Measurements from ENCODE around the gene PLEKHN1. TPM values are rescaled to one million over a fixed set of nuclear protein-coding genes. Genes with fewer than 3 reads are reported as not detected.

PLEKHN1 gene
- total RNA-seq, 1 donor from 2014 or later = 0.39 TPM

DNA sequence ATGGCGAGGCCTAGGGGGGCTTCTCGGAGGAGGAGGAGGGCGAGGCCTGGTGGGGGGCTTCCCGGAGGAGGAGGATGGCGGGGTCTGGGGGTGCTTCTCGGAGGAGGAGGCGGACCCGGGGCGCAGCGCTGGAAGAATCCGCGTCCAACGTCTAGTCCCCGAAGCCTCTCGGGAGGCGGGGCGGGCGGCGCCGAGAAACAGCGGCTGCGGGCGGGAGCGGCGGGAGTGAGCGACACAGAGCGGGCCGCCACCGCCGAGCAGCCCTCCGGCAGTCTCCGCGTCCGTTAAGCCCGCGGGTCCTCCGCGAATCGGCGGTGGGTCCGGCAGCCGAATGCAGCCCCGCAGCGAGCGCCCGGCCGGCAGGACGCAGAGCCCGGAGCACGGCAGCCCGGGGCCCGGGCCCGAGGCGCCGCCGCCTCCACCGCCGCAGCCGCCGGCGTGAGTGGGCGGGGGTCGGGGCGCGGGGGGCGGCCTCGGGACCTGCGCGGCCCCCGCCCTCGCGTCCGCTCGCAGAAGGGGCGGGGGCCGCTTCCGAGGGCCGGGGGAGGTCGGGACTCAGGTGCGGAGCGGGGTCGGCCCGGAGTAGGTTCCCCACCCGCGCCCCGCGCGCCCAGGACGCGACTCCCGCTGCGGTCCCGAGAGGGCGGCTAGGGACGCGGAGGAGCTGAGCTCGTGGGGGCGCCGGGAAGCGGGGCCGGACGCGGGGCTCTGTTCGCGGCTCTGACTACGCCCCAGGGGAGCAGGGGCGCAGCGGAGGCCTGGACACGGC, 5.7 kb upstream of the PLEKHN1 start, which contains the start of gene KLHL17:
TSS of gene KLHL17 (plus strand) at position 222 of the 769 bp plus-strand sequence. CDS start at position 332, 110 bp downstream.
- DNase-seq (ENCODE audit: low spot score) = no peak

DNA sequence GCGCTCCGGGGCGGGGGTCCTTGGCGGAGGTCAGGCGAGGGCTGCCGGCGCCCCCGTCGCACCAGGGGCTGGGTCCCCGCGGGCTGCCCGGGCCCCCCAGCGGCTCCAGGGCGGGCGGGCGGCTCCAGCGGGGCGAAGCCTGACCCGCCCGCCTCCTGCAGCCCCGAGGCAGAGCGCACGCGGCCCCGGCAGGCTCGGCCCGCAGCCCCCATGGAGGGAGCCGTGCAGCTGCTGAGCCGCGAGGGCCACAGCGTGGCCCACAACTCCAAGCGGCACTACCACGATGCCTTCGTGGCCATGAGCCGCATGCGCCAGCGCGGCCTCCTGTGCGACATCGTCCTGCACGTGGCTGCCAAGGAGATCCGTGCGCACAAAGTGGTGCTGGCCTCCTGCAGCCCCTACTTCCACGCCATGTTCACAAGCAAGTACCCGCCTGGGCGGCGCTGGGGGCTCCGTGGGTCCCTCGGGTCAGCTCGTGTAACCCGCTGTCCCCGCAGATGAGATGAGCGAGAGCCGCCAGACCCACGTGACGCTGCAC, 5.1 kb upstream of the PLEKHN1 start:
- no peak for DNase-seq (ENCODE audit: low spot score)

DNA sequence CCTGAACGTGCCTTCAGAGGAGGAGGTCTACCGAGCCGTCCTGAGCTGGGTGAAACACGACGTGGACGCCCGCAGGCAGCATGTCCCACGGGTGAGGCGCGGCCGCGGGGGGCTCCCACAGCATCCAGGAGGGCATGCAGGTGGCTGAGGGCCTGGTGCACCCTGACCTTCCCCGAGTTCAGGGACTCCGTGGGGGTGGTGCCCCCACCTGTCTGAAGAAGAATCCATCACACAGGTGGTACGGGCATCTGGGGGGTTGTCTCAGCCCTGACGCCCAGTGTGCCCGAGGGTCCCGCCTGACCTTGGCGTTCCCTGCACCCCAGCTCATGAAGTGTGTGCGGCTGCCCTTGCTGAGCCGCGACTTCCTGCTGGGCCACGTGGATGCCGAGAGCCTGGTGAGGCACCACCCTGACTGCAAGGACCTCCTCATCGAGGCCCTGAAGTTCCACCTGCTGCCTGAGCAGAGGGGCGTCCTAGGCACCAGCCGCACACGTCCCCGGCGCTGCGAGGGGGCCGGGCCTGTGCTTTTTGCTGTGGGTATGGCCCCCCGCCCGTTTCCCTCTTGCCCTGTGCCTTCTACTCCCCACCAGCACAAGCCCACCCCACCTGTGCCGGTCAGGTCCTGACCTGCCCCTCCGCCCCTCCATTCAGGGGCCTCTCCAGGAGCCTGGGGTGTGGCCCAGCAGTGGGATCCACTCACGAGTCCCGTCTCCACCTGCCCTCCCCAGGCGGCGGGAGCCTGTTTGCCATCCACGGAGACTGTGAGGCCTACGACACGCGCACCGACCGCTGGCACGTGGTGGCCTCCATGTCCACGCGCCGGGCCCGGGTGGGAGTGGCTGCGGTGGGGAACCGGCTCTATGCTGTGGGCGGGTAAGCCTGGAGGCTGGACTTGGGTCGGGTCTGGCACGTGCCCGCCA, 3.6 kb upstream of the PLEKHN1 start:
- no peak for DNase-seq (ENCODE audit: low spot score)

- DNase-seq (ENCODE audit: low spot score) = no peak
Observed at GRCh38 chr1:963301-963651, 3.0 kb upstream of the PLEKHN1 start.

GRCh38 chr1:963746-964525, 2.3 kb upstream of the PLEKHN1 start:
- DNase-seq (ENCODE audit: low spot score) = no peak

DNA sequence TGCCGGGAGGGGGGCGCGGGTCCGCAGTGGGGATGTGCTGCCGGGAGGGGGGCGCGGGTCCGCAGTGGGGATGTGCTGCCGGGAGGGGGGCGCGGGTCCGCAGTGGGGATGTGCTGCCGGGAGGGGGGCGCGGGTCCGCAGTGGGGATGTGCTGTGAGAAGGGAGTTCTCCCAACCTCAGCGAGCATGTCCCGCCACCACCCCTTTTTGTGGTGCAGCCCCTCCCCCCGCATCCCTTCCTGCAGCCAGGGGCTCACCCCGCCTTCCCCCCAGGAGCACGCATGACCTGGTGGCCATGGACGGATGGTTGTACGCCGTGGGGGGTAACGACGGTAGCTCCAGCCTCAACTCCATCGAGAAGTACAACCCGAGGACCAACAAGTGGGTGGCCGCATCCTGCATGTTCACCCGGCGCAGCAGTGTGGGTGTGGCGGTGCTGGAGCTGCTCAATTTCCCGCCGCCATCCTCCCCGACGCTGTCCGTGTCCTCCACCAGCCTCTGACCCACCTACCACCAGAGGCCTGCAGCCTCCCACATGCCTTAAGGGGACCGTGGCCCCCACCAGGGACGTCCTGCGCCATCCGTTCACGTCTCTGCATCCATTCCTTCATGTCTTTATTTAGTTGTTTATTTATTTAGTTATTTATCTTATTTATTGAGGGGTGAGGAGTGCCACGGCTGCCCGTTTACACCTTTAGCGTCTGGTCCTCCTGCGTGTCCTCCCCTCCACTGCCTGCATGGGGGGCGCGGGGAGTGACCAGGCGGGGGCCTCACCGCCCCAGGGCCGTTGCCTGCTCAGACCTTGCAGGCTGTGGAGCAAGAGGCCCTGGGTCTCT, 1.4 kb upstream of the PLEKHN1 start:
- no peak for DNase-seq (ENCODE audit: low spot score)

- no peak for DNase-seq (ENCODE audit: low spot score)
Observed at GRCh38 chr1:965526-966134, 652 bp upstream of the PLEKHN1 start.

DNA sequence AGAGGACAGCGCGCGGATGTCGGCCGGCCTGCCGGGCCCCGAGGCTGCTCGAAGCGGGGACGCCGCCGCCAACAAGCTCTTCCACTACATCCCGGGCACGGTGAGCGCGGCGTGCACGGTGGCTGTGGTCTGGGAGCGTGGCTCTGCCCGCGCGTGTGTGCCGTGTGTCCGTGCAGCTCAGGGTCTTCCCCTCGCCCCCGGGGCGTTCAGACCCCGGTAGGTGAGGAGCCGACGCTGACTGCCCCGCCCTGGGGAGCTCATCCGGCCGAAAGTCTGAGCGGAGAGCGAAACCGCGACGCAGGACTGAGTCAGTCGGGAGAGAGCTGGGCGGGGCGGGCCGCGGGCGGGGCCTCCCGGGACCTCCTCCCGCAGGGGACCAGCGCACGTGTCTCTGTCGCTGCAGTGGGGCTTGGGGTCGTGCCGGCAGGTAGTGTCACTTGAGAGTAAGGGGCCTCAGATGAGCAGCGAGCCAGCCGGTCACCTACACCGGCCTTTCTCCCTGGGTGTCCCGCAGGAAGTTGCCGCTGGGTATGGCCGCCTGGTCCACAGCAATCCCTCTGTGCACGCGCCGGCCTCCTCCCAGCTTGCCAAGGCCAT, 520 bp downstream of the PLEKHN1 start:
- DNase-seq (ENCODE audit: low spot score) = peak; percentile 95

DNA sequence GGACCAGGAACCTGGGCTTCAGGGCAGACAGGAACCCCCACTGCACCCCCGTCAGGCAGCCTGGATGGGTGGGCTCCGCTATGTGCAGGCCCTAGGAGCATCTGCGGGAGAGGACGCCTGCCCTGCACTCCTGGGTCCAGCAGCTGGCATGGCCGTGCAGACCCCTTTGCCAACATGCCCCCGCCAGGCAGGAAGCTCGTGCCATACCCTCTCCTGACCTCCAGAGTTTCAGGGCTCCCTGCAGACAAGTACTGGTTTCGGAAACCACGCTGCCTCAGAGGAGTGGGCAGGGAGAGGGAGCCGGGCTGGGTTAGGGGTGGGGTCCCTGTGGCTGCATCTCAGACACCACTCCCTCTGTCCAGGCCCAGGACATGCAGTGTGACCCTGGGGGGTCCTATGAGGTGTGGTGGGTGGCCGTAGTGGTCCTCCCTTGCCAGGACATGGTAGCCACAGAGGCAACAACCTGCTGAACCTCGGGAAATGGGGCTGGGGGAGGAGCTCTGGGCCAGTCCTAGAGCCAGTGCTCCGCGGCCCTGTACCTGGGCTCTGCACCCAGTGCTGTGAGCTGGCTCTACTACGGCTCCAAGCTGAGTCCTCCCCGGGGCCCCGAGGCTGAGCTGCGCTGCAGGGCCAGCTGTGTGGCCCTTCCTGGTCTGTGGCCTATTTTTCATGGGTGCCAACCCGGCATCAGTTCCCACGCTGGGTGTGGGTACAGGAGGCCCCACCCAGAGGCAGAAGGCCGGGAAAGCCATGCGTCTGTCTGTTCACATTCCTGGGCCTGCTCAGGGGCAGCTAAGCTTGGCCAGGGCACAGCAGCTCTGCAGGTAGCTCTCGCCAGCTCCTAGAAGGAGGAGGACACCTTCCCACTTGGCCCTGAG, 1.4 kb downstream of the PLEKHN1 start:
- DNase-seq (ENCODE audit: low spot score) = no peak

DNA sequence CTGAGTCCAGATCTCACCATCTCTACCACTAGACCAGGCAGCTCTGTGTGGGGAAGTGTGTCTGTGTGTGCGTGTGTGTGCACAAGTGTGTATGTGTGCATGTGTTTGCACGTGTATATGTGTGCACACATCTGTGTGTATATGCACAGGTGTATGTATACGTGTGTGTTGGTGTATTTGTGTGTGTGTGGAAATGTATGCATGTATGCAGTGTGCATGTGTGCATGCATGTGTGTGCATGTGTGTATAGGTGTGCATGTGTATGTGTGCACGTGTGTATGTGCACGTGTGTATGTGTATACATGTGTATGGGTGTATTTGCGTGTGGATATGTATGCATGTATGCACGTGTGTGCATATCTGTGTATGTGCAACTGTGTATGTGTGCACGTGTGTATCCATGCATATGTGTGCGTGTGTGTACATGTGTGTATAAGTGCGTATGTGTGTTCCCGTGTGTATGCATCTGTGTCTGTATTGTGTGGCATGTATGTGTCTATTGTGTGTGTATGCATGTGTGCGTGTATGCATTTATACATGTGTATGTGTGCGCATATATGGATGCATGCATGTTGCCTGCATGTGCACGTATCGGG, 3.1 kb downstream of the PLEKHN1 start:
- DNase-seq (ENCODE audit: low spot score) = no peak

DNA sequence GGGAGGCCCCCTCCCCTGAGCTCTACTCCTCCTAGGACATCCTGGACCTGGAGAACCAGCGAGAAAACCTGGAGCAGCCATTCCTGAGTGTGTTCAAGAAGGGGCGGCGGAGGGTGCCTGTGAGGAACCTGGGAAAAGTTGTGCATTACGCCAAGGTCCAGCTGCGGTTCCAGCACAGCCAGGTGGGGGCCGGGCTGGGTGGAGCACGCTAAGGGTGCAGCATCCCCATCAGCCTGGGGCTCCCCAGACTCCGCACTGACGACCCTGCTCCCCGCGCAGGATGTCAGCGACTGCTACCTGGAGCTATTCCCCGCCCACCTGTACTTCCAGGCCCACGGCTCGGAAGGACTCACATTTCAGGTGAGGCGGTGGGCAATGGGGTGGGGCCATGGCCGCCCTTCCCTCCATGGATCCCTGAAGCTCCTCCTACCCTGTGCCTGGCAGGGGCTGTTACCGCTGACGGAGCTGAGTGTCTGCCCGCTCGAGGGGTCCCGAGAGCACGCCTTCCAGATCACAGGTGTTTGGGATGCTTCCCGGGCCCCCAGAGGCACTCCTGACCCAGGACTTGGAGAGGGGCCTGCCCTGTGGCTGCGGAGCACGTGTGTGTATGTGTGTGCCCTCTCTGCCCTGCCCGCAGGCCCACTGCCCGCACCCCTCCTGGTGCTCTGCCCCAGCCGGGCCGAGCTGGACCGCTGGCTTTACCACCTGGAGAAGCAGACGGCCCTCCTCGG, 4.1 kb downstream of the PLEKHN1 start:
- DNase-seq (ENCODE audit: low spot score) = no peak

DNA sequence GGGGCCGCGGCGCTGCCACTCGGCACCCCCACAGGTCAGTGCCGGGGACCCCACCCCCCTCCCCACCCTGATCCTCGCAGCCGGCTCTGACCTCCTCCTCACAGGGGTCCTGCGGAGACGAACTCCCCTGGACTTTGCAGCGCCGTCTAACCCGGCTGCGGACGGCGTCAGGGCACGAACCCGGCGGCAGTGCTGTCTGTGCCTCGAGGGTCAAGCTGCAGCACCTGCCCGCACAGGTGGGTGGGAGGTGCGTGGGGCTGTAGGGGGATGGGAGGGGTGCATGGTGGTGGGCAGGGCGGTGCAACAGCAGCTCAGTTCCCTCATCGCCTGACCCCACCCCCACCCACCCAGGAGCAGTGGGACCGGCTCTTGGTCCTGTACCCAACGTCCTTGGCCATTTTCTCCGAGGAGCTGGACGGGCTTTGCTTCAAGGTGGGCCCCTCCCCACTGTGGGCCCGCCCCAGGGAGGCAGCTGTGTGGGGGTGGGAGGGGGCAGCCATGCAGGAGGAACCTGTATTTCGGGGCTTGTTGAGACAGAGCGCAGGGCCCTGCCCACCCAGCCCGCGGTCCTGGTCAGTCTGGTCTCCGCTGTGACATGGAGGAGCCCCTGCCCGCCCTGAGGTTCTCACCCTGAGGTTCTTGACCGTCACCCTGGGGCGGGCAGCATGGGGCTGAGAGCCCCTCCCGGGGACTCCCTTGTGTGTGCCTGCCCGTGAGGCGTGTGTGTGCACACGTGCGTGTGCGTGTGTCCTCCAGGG, 4.9 kb downstream of the PLEKHN1 start:
- no peak for DNase-seq (ENCODE audit: low spot score)

DNA sequence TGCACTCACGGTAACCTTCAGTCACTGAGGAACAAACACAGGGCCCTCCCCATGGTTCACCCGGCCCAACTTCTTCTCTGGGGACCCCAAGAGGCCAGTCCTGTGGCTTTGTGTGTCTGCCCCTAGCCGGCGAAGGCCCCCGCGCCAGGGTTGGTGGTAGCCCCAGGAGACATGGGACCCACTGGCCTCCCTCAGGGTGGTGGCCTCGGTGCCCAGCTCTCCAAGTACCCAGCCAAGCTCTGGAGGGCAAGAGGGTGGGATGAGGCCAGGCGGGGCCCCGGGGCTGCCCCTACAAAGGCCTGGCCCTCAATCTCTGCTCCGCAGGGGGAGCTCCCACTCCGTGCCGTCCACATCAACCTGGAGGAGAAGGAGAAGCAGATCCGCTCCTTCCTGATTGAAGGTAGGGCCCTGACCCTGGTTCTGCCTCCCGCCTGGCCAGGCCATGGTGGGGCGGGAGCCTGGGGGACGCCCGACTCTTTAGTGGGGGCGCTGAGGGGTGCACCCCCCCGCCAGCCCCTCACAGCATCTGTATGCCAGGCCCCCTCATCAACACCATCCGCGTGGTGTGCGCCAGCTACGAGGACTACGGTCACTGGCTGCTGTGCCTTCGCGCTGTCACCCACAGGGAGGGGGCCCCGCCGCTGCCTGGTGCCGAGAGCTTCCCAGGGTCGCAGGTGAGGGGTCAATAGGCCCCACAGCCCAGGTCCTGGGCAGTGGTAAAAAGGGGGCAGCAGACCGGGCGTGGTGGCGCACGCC, 5.6 kb downstream of the PLEKHN1 start:
- no peak for DNase-seq (ENCODE audit: low spot score)

DNA sequence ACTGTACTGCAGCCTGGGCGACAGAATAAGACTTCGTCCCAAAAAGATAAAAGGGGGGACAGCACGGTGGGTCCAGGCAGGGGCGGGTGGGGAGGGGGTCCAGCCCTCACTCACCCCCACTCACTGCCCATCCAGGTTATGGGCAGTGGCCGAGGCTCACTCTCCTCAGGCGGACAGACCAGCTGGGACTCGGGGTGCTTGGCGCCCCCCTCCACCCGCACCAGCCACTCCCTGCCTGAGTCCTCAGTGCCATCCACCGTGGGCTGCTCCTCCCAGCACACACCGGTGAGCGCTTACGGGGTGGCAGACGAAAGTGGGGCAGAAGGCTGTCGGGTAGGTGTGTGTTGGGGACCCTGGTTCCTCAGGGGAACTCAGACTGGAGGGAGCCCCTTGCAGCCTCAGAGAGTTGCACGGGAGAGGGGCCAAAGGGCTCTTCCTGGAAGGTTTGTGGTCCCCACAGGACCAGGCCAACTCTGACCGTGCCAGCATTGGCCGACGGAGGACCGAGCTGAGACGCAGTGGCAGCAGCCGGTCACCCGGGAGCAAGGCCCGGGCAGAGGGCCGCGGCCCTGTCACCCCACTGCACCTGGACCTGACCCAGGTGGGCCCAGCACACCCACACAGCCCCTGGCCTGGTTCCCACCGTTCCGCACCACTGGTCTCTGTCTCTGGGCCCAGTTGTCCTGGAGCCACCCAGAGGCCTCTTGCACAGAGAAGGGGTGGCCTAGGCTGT, 6.6 kb downstream of the PLEKHN1 start:
- no peak for DNase-seq (ENCODE audit: low spot score)

Data from mesenteric fat pad (tissue), 1 donor.